HG02610 (cell line): ENCODE measurements around the gene MACROD2.

Experiments
- ATAC-seq: cut with Tn5 transposase; IDR thresholded peaks from one replicate; pipeline ENCODE4 v1.9.1; 2021; ENCODE audit warnings: mild to moderate bottlenecking, moderate library complexity; ENCODE audit not compliant: unreplicated experiment

The MACROD2 gene

GRCh38 chr20:14885661-14886060 lies 890.3 kb downstream of the MACROD2 start:
- ATAC-seq = no peak

- ATAC-seq = no peak
Observed at GRCh38 chr20:14888134-14888533, 892.8 kb downstream of the MACROD2 start.

DNA sequence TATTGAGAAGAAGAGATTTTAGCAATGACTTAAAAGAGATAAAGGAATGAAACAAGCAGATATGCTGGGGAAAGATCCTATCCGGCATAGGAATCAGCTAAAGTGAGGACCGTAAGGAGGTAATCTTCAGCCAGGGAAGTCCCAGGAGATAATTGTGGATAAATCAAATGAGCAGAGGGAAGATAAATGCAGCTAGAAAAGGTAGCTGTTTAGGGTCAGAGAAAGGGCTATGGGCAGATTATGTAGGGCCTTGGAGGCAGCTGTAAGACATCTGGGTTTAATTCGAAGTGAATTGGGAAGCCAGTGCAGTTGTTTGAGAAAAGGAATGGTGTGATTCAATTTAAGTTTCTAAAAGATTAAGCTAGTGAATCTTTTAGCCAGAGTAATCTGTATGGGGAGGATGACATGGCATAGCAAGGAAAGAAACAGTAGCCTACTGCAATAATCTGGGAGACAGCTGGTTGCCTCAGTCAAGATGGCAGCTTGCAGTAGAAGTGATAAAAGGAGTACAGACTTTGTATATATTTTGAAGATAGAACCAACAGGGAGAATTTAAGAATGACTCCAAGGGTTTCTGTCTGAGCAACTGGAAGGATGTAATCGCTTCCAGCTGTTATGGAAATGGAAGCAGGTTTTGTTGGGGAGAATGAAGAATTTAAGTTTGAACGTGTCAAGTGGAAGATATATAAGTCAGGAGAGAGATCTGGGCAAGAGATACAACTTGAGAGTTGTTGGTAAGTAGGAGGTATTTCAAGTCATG lies 894.4 kb downstream of the MACROD2 start:
- no peak for ATAC-seq

GRCh38 chr20:14890713-14891112 lies 895.4 kb downstream of the MACROD2 start:
- no peak for ATAC-seq

DNA sequence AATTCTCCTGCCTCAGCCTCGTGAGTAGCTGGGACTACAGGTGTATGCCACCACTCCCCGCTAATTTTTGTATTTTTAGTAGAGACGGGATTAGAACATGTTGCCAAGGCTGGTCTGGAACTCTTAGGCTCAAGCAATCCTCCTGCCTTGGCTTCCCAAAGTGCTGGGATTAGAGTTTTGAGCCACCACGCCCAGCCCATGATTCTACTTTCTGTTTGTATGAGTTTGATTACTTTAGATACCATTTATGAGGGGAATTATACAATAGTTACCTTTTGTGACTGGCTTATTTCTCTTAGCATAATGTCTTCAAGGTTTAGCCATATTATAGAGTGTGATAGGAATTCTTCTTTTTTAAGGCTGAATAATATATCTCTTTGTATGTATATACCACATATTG lies 897.5 kb downstream of the MACROD2 start:
- no peak for ATAC-seq

- no peak for ATAC-seq
Observed at GRCh38 chr20:14896569-14896968, 901.3 kb downstream of the MACROD2 start.

DNA sequence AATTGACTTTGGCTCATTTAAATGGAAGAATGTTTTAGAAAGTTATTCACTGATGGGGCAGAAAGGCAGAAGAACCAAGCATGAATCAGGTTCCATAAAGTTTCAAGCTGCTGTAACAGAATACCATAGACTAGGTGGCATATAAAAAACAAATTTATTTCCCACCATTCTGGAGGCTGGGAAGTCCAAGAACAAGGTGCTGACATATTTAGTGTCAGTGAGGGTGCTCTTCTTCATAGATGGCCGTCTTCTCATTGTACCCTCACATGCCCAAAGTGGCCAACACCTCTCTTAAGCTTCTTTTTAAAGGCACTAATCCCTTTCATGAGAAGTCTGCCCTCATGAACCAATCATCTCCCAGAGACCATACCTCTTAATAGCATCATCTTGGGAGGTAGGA lies 902.3 kb downstream of the MACROD2 start:
- ATAC-seq = no peak

DNA sequence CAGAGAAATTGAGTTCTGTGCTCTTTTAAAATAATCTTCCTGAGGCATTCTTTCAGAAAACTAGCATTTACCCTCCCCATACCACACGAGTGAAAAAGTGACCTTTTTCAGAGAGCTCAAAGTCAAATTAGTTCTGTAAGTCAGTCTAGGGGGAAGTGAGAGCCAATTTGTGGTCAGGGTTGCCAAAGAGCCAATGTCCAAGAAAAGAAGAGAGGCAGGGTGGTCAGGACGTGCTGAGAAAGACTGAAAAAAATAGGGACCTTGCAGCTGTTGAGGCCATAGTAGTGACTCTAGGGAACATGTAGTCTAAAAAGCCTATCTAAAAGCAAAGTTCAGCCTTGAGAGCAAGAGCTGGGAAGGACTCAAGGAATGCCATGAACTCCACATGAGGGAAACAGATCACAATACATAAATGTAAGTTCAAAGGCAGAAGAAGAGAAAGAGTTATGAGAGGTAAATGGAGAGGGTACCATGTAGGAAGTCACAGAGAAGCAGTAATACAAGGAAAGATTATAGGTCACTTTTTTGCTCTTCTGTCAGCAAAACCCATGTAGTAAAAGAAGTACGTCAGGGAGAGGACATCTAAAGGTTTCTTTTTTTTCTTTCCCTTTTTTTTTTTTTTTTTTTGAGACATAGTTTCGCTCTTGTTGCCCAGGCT lies 907.2 kb downstream of the MACROD2 start:
- peak; percentile 91 for ATAC-seq

DNA sequence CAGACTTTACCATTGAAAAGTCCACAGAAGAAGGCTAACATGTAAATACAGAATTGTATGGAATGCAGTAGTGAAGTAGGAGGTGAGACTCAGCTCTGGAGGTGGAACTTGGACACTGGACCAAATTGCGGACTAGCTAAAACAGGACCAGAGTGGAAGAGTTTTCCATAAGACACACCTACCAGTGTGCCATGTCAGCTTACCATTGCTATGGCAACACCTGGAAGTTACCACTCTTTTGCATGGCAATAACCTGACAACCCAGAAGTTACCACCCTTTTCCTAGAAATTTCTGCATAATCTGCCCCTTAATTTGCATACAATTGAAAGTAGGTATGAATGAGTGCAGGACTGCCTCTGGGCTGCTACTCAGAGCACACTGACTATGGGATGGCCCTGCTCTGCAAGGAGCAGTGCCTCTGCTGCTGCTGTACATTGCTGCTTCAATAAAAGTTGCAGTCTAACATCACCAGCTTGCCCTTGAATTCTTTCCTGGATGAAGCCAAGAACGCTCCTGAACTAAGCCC lies 911.7 kb downstream of the MACROD2 start:
- no peak for ATAC-seq

- ATAC-seq = no peak
Observed at GRCh38 chr20:14910126-14910525, 914.8 kb downstream of the MACROD2 start.

GRCh38 chr20:14913896-14914620 lies 918.7 kb downstream of the MACROD2 start:
- no peak for ATAC-seq

GRCh38 chr20:14914633-14915032 lies 919.3 kb downstream of the MACROD2 start:
- no peak for ATAC-seq

GRCh38 chr20:14915356-14915755 lies 920.0 kb downstream of the MACROD2 start:
- ATAC-seq = no peak

GRCh38 chr20:14916360-14916920 lies 921.1 kb downstream of the MACROD2 start:
- no peak for ATAC-seq

DNA sequence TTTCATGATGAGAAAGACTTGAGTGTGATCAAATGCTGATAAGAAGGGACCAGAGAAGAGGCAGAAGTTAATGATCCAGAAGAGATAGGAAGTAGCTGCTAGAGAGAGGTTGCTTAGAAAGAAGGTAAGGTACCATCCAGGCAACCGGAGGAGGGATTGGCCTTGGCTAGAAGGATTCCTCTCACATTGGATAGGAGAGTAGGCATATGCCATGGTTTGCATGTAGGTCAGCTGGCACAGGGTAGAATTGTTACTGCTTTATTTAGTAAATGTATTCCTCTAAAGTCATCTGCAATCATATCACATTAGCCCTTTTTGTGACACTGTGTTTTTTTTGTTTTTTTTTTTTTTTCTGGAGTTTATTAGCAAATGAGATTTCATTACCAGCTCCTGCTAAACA lies 923.0 kb downstream of the MACROD2 start:
- no peak for ATAC-seq

DNA sequence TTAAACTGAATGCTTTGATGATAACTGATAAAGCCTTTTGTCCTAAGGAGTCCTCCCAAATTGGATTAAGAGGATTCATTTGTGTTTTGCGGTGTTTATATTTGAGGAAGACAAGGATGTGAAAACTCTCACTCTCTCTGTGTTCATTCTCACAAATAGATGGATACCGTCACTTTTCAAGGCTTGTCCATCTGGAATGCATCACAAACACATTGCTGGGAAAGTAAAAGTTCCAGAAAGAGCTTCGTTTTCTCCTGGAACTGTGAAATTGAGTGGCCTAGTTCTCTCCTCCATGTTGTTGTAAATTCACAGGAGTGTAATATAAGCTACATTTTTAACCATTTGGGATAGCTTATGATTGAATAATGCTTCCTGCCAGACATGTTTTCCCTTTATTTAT lies 923.7 kb downstream of the MACROD2 start:
- ATAC-seq = no peak

DNA sequence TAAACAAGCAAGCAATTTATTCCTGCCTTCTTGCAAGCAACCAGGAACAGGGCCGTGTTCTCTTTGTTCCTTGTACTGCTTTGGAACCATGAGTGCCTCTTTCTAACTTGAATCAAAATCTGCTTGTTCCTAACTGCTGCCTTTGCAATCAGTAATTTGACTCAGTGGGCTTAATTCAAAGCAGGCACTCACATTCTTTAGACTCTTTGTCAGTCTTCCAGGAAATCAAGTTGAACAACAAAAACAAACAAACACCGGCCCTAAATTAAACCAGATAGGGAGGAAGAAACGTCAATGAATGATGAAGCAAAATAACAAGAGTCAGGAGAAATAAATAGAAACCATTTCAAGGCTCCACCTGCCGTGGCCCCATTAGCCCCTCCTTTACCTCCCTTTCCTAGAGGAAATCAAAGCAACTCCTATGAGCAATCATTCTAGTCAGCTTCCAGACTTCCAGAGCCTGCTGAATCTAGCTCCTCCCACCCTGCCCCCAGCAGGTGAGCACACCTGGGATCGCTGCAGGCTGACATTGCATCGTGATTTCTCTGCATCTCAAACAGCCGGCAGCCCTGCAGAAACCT lies 924.3 kb downstream of the MACROD2 start:
- ATAC-seq = no peak

- ATAC-seq = no peak
Observed at GRCh38 chr20:14921513-14921912, 926.2 kb downstream of the MACROD2 start.

DNA sequence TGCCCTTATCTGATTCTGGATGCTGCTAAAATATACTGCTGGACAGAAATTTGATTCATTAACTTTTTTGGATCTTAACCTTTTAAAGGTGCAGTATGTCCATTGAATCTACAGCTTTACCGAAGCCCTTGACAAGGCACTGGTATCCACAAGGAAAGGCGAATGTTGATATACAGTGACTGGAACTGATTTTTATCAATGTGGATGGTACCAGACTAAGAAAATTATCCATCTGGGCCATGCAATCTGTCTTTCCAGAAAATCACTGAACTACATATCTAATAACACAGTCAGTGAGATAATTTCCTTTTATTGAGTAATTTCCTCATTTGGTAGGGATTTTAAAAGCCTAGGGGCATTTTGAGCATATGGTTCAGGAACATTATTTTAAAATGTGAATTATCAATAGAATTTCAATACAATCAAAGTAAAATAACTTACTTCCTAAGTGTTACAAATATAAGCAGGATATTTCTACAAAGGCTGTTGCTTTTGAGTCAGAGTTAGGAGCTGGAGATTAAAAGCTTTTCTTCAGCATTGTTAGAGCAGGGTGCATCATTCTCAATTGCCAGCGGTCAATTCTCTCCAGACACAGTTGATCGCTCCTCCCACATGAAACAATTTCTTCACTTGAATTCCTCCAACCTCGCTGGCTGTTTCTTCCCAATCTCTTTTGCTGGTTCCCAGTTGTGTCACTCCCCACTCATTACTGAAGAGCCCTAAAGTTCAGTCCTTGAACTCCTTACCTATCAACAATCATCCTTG lies 927.4 kb downstream of the MACROD2 start:
- ATAC-seq = no peak

GRCh38 chr20:14924433-14924832 lies 929.1 kb downstream of the MACROD2 start:
- no peak for ATAC-seq
